Immature natural killer cell (primary cell): ENCODE data around the gene RPN2. TPM values are rescaled to one million over a fixed set of nuclear protein-coding genes. Genes with fewer than 3 reads are reported as not detected.

Source experiments
- DNase-seq, 3 donors: peaks; one replicate each; pipeline ENCODE4 v3.0.0; 2022; ENCODE audit warnings: mixed read lengths in 1 of 3
- H3K27ac Mint-ChIP-seq, 6 donors: one replicate each; pipeline ENCODE4 v1.8.0; 2020; ENCODE audit warnings: mixed read lengths in 6 of 6, mild to moderate bottlenecking in 5 of 6, inconsistent platforms in 4 of 6, moderate library complexity in 3 of 6
- H3K27me3 Mint-ChIP-seq, 3 donors: one replicate each; pipeline ENCODE4 v1.8.0; 2020 to 2021; ENCODE audit warnings: low read depth in 3 of 3, mild to moderate bottlenecking in 3 of 3, mixed read lengths in 3 of 3, moderate library complexity in 3 of 3, inconsistent platforms in 1 of 3
- H3K36me3 Mint-ChIP-seq, 3 donors: one replicate each; pipeline ENCODE4 v1.8.0; 2020; ENCODE audit warnings: mixed read lengths in 3 of 3, inconsistent platforms in 2 of 3, mild to moderate bottlenecking in 2 of 3
- H3K4me1 Mint-ChIP-seq, 2 donors: one replicate each; pipeline ENCODE4 v1.8.0; 2020; ENCODE audit warnings: inconsistent platforms in 2 of 2, mild to moderate bottlenecking in 2 of 2, mixed read lengths in 2 of 2, moderate library complexity in 1 of 2
- H3K4me3 Mint-ChIP-seq, 5 donors: one replicate each; pipeline ENCODE4 v1.8.0; 2020; ENCODE audit warnings: mild to moderate bottlenecking in 5 of 5, mixed read lengths in 5 of 5, inconsistent platforms in 3 of 5, moderate library complexity in 3 of 5
- H3K9me3 Mint-ChIP-seq, 6 donors: one replicate each; pipeline ENCODE4 v1.8.0; 2020; ENCODE audit warnings: mild to moderate bottlenecking in 6 of 6, mixed read lengths in 6 of 6, inconsistent platforms in 4 of 6, moderate library complexity in 3 of 6
- polyA plus RNA-seq, 3 donors: library from polyadenylated mRNA; unstranded; fragments of 300-500 nt; fragmentation: Illumina TruSeq; gene quantifications; one replicate each; pipeline ENCODE4 v1.2.3, GENCODE V29; 2021

Gene RPN2
- polyA plus RNA-seq, 3 donors from 2014 or later = 238 to 353 (median 312) TPM

GRCh38 chr20:37230200-37230599 is 51.1 kb downstream of the RPN2 start:
- Mint-ChIP-seq H3K9me3 (no peaks in the 10 kb centered on the region), H3K36me3 (peaks cover 34 to 70% (median 50%) of the 10 kb centered on the region in 3 donors), H3K27ac (no peak overlapping the region), H3K4me1 (no peaks in the 10 kb centered on the region), H3K4me3 (no peak overlapping the region), H3K27me3 (peaks cover 0 to 6% (median 0%) of the 10 kb centered on the region in 3 donors)
- DNase-seq = no peak

- H3K36me3 Mint-ChIP-seq = peaks cover 32 to 75% (median 50%) of the 10 kb centered on the region in 3 donors
- DNase-seq = no peak
- H3K4me3 Mint-ChIP-seq = no peak overlapping the region
- H3K27ac Mint-ChIP-seq = no peak overlapping the region
- H3K4me1 Mint-ChIP-seq = no peaks in the 10 kb centered on the region
- H3K27me3 Mint-ChIP-seq = peaks cover 0 to 6% (median 0%) of the 10 kb centered on the region in 3 donors
- H3K9me3 Mint-ChIP-seq = no peaks in the 10 kb centered on the region
Measured at GRCh38 chr20:37231947-37232630, 53.0 kb downstream of the RPN2 start.

GRCh38 chr20:37233548-37234253 is 54.6 kb downstream of the RPN2 start:
- peaks cover 24 to 73% (median 47%) of the 10 kb centered on the region in 3 donors for H3K36me3 Mint-ChIP-seq
- no peaks in the 10 kb centered on the region for H3K9me3 Mint-ChIP-seq
- H3K4me3 Mint-ChIP-seq = no peak overlapping the region
- H3K4me1 Mint-ChIP-seq = no peaks in the 10 kb centered on the region
- no peak for DNase-seq
- H3K27ac Mint-ChIP-seq = no peak overlapping the region
- H3K27me3 Mint-ChIP-seq = peaks cover 0 to 6% (median 0%) of the 10 kb centered on the region in 3 donors

GRCh38 chr20:37234254-37234581 is 55.1 kb downstream of the RPN2 start:
- Mint-ChIP-seq H3K4me3 (no peak overlapping the region), H3K4me1 (no peaks in the 10 kb centered on the region), H3K9me3 (no peaks in the 10 kb centered on the region), H3K36me3 (peaks cover 20 to 73% (median 47%) of the 10 kb centered on the region in 3 donors), H3K27ac (no peak overlapping the region), H3K27me3 (peaks cover 0 to 6% (median 0%) of the 10 kb centered on the region in 3 donors)
- no peak for DNase-seq

- no peak overlapping the region for H3K27ac Mint-ChIP-seq
- peaks cover 0 to 6% (median 0%) of the 10 kb centered on the region in 3 donors for H3K27me3 Mint-ChIP-seq
- H3K4me3 Mint-ChIP-seq = no peak overlapping the region
- DNase-seq = no peak
- no peaks in the 10 kb centered on the region for H3K4me1 Mint-ChIP-seq
- H3K36me3 Mint-ChIP-seq = peaks cover 19 to 73% (median 41%) of the 10 kb centered on the region in 3 donors
- no peaks in the 10 kb centered on the region for H3K9me3 Mint-ChIP-seq
Measured at GRCh38 chr20:37235065-37235464, 55.9 kb downstream of the RPN2 start.

GRCh38 chr20:37236462-37236861 is 57.3 kb downstream of the RPN2 start:
- Mint-ChIP-seq H3K36me3 (peaks cover 11 to 73% (median 40%) of the 10 kb centered on the region in 3 donors), H3K27ac (no peak overlapping the region)

GRCh38 chr20:37237656-37238055 is 58.5 kb downstream of the RPN2 start:
- H3K9me3 Mint-ChIP-seq = no peaks in the 10 kb centered on the region
- H3K36me3 Mint-ChIP-seq = peaks cover 11 to 75% (median 35%) of the 10 kb centered on the region in 3 donors
- DNase-seq = no peak

More at GRCh38 chr20:37236462-37236861, 57.3 kb downstream of the RPN2 start:
- Mint-ChIP-seq H3K27me3 (peaks cover 0 to 6% (median 0%) of the 10 kb centered on the region in 3 donors), H3K4me3 (no peak overlapping the region), H3K4me1 (no peaks in the 10 kb centered on the region), H3K9me3 (no peaks in the 10 kb centered on the region)
- no peak for DNase-seq

GRCh38 chr20:37238426-37238825 is 59.3 kb downstream of the RPN2 start:
- Mint-ChIP-seq H3K9me3 (no peaks in the 10 kb centered on the region), H3K36me3 (peaks cover 11 to 75% (median 36%) of the 10 kb centered on the region in 3 donors), H3K4me3 (no peak overlapping the region), H3K4me1 (no peaks in the 10 kb centered on the region), H3K27ac (peak overlapping the region in 1 of 6 donors; percentile 59), H3K27me3 (no peaks in the 10 kb centered on the region)
- DNase-seq = no peak

More at GRCh38 chr20:37237656-37238055, 58.5 kb downstream of the RPN2 start:
- Mint-ChIP-seq H3K27ac (no peak overlapping the region), H3K27me3 (peaks cover 0 to 3% (median 0%) of the 10 kb centered on the region in 3 donors), H3K4me3 (no peak overlapping the region), H3K4me1 (no peaks in the 10 kb centered on the region)

- Mint-ChIP-seq H3K27me3 (peaks cover 0 to 2% (median 0%) of the 10 kb centered on the region in 3 donors), H3K4me1 (no peaks in the 10 kb centered on the region), H3K27ac (no peak overlapping the region), H3K36me3 (peaks cover 11 to 70% (median 35%) of the 10 kb centered on the region in 3 donors), H3K4me3 (no peak overlapping the region), H3K9me3 (no peaks in the 10 kb centered on the region)
- no peak for DNase-seq
Measured at GRCh38 chr20:37238935-37239451, 59.9 kb downstream of the RPN2 start.

GRCh38 chr20:37240337-37241067 is 61.4 kb downstream of the RPN2 start:
- Mint-ChIP-seq H3K36me3 (peaks cover 11 to 64% (median 30%) of the 10 kb centered on the region in 3 donors), H3K27ac (peak overlapping the region in 2 of 6 donors; percentile 17 to 26)

GRCh38 chr20:37242503-37242902 is 63.4 kb downstream of the RPN2 start:
- Mint-ChIP-seq H3K27me3 (peaks cover 0 to 2% (median 2%) of the 10 kb centered on the region in 3 donors), H3K36me3 (peaks cover 7 to 47% (median 26%) of the 10 kb centered on the region in 3 donors), H3K4me3 (no peak overlapping the region), H3K27ac (no peak overlapping the region), H3K9me3 (no peaks in the 10 kb centered on the region), H3K4me1 (no peaks in the 10 kb centered on the region)
- DNase-seq = no peak

More at GRCh38 chr20:37240337-37241067, 61.4 kb downstream of the RPN2 start:
- Mint-ChIP-seq H3K9me3 (no peaks in the 10 kb centered on the region), H3K4me3 (no peak overlapping the region), H3K27me3 (peaks cover 0 to 2% (median 2%) of the 10 kb centered on the region in 3 donors), H3K4me1 (no peaks in the 10 kb centered on the region)
- DNase-seq = no peak

- peaks cover 4 to 44% (median 24%) of the 10 kb centered on the region in 3 donors for H3K36me3 Mint-ChIP-seq
Measured at GRCh38 chr20:37243076-37243936, 64.2 kb downstream of the RPN2 start.

More at GRCh38 chr20:37243076-37243936, 64.2 kb downstream of the RPN2 start:
- H3K4me3 Mint-ChIP-seq = no peak overlapping the region
- peaks cover 0 to 2% (median 2%) of the 10 kb centered on the region in 3 donors for H3K27me3 Mint-ChIP-seq
- H3K9me3 Mint-ChIP-seq = no peaks in the 10 kb centered on the region
- H3K27ac Mint-ChIP-seq = peak overlapping the region in 2 of 6 donors; percentile 20 to 63
- no peak for DNase-seq
- no peaks in the 10 kb centered on the region for H3K4me1 Mint-ChIP-seq
